ENCODE measurements around the gene PCSK6.

Gene PCSK6

GRCh38 chr15:101500865-101501551, 11.5 kb upstream of the PCSK6 start:
- TF ChIP-seq CTCF (IDR thresholded peaks at IDR 0.05; ENCODE audit: unreplicated experiment in 3 of 3), result no peak
- H3K4me3 Mint-ChIP-seq, result no peak overlapping the region
- no peak overlapping the region for H3K27ac Mint-ChIP-seq
- no peaks in the 10 kb centered on the region for H3K36me3 Mint-ChIP-seq (ENCODE audit: low read depth)
- peaks cover 53% of the 10 kb centered on the region for H3K27me3 Mint-ChIP-seq (ENCODE audit: low read depth)
- peaks cover 44% of the 10 kb centered on the region for H3K4me1 Mint-ChIP-seq
- H3K9me3 Mint-ChIP-seq, result no peaks in the 10 kb centered on the region

GRCh38 chr15:101499863-101500713, 10.6 kb upstream of the PCSK6 start:
- Mint-ChIP-seq H3K4me1 (peaks cover 47% of the 10 kb centered on the region), H3K36me3 (ENCODE audit: low read depth) (no peaks in the 10 kb centered on the region), H3K4me3 (no peak overlapping the region), H3K27ac (no peak overlapping the region), H3K9me3 (no peaks in the 10 kb centered on the region), H3K27me3 (ENCODE audit: low read depth) (peaks cover 62% of the 10 kb centered on the region)
- TF ChIP-seq CTCF (IDR thresholded peaks at IDR 0.05; ENCODE audit: unreplicated experiment in 3 of 3), result no peak

GRCh38 chr15:101498717-101499480, 9.4 kb upstream of the PCSK6 start:
- peaks cover 69% of the 10 kb centered on the region for H3K27me3 Mint-ChIP-seq (ENCODE audit: low read depth)
- no peak for TF ChIP-seq CTCF (IDR thresholded peaks at IDR 0.05; ENCODE audit: unreplicated experiment in 3 of 3)
- H3K36me3 Mint-ChIP-seq (ENCODE audit: low read depth), result no peaks in the 10 kb centered on the region
- no peak overlapping the region for H3K4me3 Mint-ChIP-seq
- H3K27ac Mint-ChIP-seq, result no peak overlapping the region
- peaks cover 52% of the 10 kb centered on the region for H3K4me1 Mint-ChIP-seq
- H3K9me3 Mint-ChIP-seq, result no peaks in the 10 kb centered on the region

- Mint-ChIP-seq H3K36me3 (ENCODE audit: low read depth) (no peaks in the 10 kb centered on the region), H3K27me3 (ENCODE audit: low read depth) (peaks cover 75% of the 10 kb centered on the region), H3K4me3 (no peak overlapping the region), H3K27ac (no peak overlapping the region), H3K9me3 (no peaks in the 10 kb centered on the region), H3K4me1 (peaks cover 52% of the 10 kb centered on the region)
- TF ChIP-seq CTCF (IDR thresholded peaks at IDR 0.05; ENCODE audit: unreplicated experiment in 3 of 3), result no peak
These were observed 8.7 kb upstream of the PCSK6 start for GRCh38 chr15:101498076-101498716.

- peaks cover 76% of the 10 kb centered on the region for H3K27me3 Mint-ChIP-seq (ENCODE audit: low read depth)
- H3K36me3 Mint-ChIP-seq (ENCODE audit: low read depth), result no peaks in the 10 kb centered on the region
- H3K4me3 Mint-ChIP-seq, result peak overlapping the region in 1 of 3 experiments; percentile 14
- no peaks in the 10 kb centered on the region for H3K9me3 Mint-ChIP-seq
- no peak overlapping the region for H3K27ac Mint-ChIP-seq
- TF ChIP-seq CTCF (IDR thresholded peaks at IDR 0.05; ENCODE audit: unreplicated experiment in 3 of 3), result no peak
- peaks cover 52% of the 10 kb centered on the region for H3K4me1 Mint-ChIP-seq
These were observed 8.1 kb upstream of the PCSK6 start for GRCh38 chr15:101497484-101498034.

All from nephron (organoid).